IPS DF 6.9 (cell line): ENCODE measurements around the gene NLRP5.
"Not testable (repeated sequence)": the region's sequence is repeated elsewhere in the genome, so short reads cannot be mapped to it uniquely, and the experiment has no call there.

ENCODE experiments used
- DNase-seq: peaks from one replicate; pipeline ENCODE4 v3.0.0-alpha.2; 2013; ENCODE audit warnings: low read depth, low spot score
- H3K27ac ChIP-seq: one replicate; pipeline ENCODE4 v1.5.1; 2013; ENCODE audit warnings: low read length, control low read depth
- H3K27me3 ChIP-seq: 2 replicates; pipeline ENCODE4 v1.6.1; 2013; ENCODE audit warnings: mild to moderate bottlenecking, low read length; ENCODE audit not compliant: control insufficient read depth, insufficient read depth
- H3K36me3 ChIP-seq: 2 replicates; pipeline ENCODE4 v1.6.1; 2013; ENCODE audit warnings: low read length; ENCODE audit not compliant: control insufficient read depth, insufficient read depth
- H3K4me1 ChIP-seq: 2 replicates; pipeline ENCODE4 v1.6.1; 2013; ENCODE audit warnings: low read length; ENCODE audit not compliant: control insufficient read depth, insufficient read depth
- H3K4me3 ChIP-seq: 2 replicates; pipeline ENCODE4 v1.5.1; 2013; ENCODE audit warnings: mild to moderate bottlenecking, low read length
- H3K9me3 ChIP-seq: 2 replicates; pipeline ENCODE4 v1.6.1; 2013; ENCODE audit warnings: low read length, inconsistent platforms; ENCODE audit not compliant: control insufficient read depth, insufficient read depth
- WGBS: extraction: QIAGEN DNeasy Blood & Tissue Kit; methylation state at CpG from one replicate; pipeline ENCODE4 v1.1.7; 2013; ENCODE audit warnings: mixed read lengths, missing lambda C conversion rate; ENCODE audit not compliant: insufficient read length, insufficient coverage; 5-methylcytosine and 5-hydroxymethylcytosine counted together

Gene NLRP5

DNA sequence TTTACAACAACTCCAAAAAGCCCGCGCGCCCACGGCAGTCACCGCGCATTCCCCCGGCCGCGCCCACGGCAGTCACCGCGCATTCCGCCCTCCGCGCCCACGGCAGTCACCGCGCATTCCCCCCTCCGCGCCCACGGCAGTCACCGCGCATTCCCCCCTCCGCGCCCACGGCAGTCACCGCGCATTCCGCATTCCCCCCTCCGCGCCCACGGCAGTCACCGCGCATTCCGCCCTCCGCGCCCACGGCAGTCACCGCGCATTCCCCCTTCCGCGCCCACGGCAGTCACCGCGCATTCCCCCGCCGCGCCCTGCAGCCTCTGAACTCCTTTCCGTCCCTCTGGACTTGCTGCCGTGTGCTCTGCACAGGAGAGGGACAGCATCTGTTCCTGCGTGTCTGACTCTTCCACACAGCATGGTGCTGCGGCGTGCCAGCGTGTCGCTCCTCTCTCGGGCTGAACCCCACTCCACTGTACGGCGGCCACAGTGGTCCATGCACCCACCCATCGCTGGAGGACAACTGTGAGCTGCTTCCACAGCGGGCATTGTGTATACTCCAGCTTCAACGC lies 119.3 kb downstream of the NLRP5 start:
- not testable (repeated sequence) for DNase-seq, H3K4me3 ChIP-seq

DNA sequence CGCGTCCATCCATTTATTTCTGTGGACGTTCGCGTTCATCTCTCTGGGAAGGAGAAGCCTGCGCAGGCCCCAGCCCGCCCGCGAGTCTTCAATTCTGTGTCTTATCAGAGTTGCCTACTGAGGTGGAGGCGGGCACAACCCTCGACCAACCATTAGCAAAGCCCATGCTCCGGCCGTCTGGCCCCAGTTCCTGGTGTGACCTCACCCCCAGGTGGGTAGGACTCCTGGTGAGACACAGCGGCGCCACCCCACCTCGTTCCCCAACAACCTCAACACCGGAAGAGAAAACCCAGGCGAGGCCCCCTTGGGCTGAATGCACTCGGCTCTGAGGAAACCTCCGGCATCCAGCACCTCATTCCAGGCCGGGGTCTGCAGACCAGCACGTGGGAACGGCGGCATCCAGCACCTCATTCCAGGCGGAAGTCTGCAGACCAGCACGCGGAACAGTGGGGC lies 119.8 kb downstream of the NLRP5 start:
- Histone ChIP-seq H3K4me1 (peaks cover 13% of the 10 kb centered on the region), H3K4me3 (no peak overlapping the region), H3K36me3 (peaks cover 15% of the 10 kb centered on the region; the same call in 1 of the 2 replicates), H3K9me3 (no peaks in the 10 kb centered on the region), H3K27me3 (no peaks in the 10 kb centered on the region), H3K27ac (no peak overlapping the region)
- no peak for DNase-seq
- WGBS = no CpG with 5 or more reads among the region's 27 CpGs

More for the DNA sequence above, 119.3 kb downstream of the NLRP5 start:
- no CpG with 5 or more reads among the region's 61 CpGs for WGBS
- peaks cover 15% of the 10 kb centered on the region; the same call in 1 of the 2 replicates for H3K36me3 ChIP-seq
- H3K27ac ChIP-seq, H3K9me3 ChIP-seq, H3K27me3 ChIP-seq: not testable (repeated sequence)
- H3K4me1 ChIP-seq = peaks cover 13% of the 10 kb centered on the region

DNA sequence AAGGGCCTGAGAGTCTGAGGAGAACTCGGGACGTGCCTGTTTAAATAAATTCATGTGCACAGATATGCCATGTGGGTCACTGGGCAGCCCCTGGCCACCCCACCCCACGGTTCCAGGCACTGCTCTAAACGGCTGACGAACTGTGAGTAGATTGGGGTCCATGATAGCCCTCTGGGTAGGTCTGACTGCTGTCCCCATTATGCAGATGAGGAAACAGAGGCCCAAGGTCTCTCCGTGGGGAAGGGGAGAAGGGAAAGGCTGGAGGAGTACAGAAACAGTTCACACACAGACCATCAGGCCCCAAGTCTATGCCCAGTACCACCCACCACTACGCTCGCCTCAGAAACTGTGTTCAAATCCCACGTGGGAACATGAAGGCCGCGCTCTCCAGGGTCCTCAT lies 120.4 kb downstream of the NLRP5 start:
- DNase-seq = no peak
- no CpG with 5 or more reads among the region's 11 CpGs for WGBS
- H3K27ac ChIP-seq = no peak overlapping the region
- H3K4me1 ChIP-seq = peaks cover 15% of the 10 kb centered on the region
- no peak overlapping the region for H3K4me3 ChIP-seq
- H3K9me3 ChIP-seq = no peaks in the 10 kb centered on the region
- H3K36me3 ChIP-seq = peaks cover 11% of the 10 kb centered on the region; the same call in 1 of the 2 replicates
- no peaks in the 10 kb centered on the region for H3K27me3 ChIP-seq

DNA sequence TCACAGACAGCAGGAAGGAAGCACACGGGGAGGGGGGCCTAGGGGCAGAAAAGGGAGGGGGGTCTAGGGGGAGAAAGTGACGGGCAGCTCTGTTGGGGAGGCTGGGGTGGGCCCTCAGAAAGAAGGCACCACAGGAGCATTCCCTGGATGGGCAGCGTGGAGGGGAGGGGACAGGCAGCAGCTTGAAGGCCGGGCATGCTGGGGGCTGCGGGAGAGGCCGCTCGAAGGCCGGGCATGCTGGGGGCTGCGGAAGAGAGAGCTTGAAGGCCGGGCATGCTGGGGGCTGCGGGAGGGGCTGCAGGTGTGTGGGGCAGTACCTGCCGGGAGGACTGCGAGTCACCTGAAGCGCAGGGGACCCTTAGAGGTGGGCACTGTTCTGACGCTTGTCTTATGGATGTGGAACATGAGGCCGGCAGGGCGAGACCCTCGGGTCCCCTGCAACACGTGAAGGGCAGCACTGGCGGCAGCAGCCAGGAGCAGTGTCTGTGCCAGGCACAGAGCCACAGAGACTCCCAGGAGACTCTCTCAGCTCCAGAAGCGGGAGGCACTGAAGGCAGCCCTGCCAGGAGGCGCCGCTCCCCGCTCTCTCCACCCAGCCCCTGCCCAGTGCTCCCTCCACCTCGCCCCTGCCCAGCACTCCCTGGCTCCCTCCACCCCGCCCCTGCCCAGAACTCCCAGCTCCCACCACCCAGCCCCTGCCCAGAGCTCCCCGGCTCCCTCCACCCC lies 121.2 kb downstream of the NLRP5 start:
- Histone ChIP-seq H3K9me3 (no peaks in the 10 kb centered on the region), H3K4me3 (no peak overlapping the region), H3K27ac (no peak overlapping the region), H3K4me1 (peaks cover 18% of the 10 kb centered on the region), H3K36me3 (peaks cover 7% of the 10 kb centered on the region; the same call in 1 of the 2 replicates), H3K27me3 (no peaks in the 10 kb centered on the region)
- no peak for DNase-seq
- WGBS = no CpG with 5 or more reads among the region's 27 CpGs

DNA sequence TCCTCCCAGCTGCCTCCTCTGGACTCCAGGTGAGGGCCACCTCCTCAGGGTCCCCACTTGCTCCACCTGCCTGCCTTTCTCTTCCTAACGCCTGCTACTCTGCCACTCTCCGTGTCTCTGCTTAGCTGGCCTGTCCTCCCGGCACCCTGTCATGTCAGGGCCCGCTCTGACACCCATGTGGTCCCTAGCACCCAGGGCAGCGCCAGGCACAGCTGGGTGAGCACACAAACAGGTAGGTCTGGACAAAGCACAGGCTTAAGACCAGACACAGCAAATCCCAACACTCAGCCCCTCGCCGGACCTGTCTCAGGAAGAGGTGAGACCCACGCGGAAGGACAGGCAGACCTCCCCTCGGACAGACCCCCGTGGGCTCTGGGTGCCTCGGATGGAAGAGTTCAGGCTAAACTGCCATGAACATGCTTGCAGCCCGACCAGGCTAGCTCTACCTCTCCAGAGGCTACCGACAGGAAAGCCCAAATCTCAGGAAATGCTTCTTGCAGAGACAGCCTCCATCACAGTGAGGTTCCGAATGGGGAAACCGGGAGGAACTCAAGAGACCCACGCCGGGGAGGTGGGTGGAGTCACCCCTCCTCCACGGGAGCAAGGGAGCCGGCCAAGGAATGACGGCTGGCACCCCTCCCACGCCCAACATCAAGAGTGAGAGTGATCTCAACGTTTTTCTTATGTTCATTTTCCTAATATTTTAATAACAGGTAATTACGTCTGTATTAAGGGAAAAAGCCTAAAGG lies 122.0 kb downstream of the NLRP5 start:
- DNase-seq = no peak
- Histone ChIP-seq H3K4me1 (peaks cover 20% of the 10 kb centered on the region), H3K27ac (no peak overlapping the region), H3K4me3 (no peak overlapping the region), H3K36me3 (peaks cover 2% of the 10 kb centered on the region; the same call in 1 of the 2 replicates), H3K9me3 (no peaks in the 10 kb centered on the region), H3K27me3 (no peaks in the 10 kb centered on the region)
- WGBS = no CpG with 5 or more reads among the region's 24 CpGs

DNA sequence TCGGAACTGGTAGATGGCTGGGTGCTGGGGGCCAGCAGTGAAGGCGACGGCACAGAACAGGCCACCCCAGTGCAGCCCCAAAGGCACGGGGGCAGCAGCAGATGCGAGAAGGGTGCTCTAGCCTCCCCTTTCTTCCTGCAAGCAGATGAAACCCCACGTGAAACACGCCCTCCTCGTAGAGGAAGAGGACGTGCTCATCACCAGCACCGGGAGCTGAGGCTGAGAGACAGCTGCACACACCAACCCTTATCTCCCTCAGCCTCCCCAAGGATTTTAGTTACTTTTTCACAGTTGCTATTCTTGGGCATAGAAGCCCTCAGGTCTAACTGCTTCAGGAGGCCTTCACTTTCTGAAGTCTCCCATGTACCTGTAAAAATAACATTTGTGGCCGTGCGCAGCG lies 122.7 kb downstream of the NLRP5 start:
- Histone ChIP-seq H3K36me3 (peaks cover 2% of the 10 kb centered on the region; the same call in 1 of the 2 replicates), H3K9me3 (no peaks in the 10 kb centered on the region), H3K27me3 (no peaks in the 10 kb centered on the region), H3K27ac (no peak overlapping the region), H3K4me3 (no peak overlapping the region), H3K4me1 (peaks cover 20% of the 10 kb centered on the region)
- no CpG with 5 or more reads among the region's 13 CpGs for WGBS
- no peak for DNase-seq

DNA sequence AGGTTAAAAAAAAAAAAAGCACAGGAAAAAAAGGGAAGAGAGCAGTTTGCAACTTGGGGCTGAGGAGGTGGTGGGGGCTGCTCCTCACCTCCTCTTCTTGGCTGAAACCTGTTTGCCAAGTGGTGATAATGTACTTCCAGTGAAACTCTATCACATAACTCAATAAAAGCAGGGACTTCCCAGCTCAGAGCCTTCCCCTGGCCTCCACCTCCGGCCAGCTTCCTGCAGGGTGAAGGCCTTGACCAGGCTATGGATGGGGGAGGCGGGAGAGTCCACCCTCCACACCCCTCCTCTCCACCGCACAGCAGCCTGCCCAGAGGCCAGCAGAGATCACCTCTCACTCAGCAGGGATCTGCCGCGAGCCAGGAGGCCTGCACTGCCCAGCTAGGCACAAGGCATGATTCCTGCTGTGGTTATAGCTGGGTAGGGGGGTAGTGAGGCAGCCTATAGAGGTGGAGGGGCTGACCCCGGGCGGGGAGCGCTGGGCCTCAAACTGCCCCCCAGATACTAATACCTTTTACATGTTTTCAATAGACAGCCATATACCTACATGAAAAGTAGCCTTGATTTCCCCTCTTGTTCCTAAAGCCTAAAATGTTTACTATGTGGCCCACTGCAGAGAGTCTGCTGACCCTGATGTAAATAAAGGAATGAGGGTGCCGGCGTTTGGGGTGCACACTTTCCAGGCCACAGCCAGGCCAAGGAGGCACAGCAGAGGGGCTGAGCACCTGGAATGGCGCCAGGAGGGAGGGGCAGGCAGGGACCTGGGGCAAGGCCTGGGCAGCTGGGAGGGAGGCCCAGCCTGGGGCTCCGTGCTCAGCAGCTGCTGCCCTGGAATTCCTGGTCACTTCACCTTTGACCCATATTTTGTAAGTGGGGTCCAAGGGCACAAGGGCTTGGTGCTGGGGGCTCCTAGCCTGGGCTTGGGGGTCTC lies 124.2 kb downstream of the NLRP5 start:
- WGBS = no CpG with 5 or more reads among the region's 12 CpGs
- H3K27me3 ChIP-seq = no peaks in the 10 kb centered on the region
- H3K27ac ChIP-seq = no peak overlapping the region
- H3K9me3 ChIP-seq = no peaks in the 10 kb centered on the region
- no peak overlapping the region for H3K4me3 ChIP-seq
- H3K36me3 ChIP-seq = peaks cover 2% of the 10 kb centered on the region; the same call in 1 of the 2 replicates
- peaks cover 22% of the 10 kb centered on the region for H3K4me1 ChIP-seq
- DNase-seq = no peak
